ENCODE results near the gene MRPS6. TPM values are rescaled to one million over a fixed set of nuclear protein-coding genes. Genes with fewer than 3 reads are reported as not detected.

The MRPS6 gene
- total RNA-seq, 1 donor from 2014 or later: 76.7 TPM

DNA sequence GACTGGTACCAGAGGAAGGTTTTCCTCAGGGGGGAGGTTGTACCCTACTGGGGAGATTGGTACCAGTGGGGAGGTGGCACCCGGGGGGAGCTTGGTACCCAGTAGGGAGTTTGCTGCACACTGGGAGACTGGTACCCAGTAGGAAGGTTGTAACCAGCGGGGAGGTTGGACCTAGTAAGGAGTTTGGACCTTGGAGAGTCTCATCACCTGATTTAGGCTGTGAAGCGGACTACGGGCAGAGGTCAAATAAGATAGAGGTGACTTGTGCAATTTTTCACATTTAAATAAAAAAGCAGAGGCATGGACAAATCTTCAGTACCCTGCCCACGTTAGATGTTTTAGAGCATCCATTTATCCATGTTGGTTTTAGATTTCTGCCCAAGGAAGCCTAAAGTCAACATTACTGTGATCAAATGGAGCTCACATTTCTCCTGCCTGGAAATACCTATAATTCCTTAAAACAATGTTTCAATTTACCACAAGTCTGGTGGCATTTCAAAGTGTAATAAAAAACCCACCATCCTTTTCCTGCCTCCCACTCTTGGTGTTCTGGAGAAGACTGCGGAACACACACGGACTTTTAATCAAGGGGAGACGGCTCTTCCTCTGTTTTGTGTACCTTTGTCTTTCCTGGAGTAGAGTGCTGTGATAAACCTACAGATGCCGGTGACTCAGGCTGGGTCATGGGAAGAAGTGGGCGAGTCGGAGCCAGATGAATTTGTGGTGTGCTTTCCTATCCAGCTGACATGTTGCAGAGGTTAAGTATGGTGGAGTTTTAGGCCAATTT, 36.2 kb upstream of the MRPS6 start:
- Mint-ChIP-seq H3K36me3 (ENCODE audit: insufficient read depth) (no peaks in the 10 kb centered on the region), H3K9me3 (ENCODE audit: low read depth) (peaks cover 4% of the 10 kb centered on the region), H3K27ac (no peak overlapping the region), H3K4me3 (ENCODE audit: low read depth) (no peak overlapping the region), H3K27me3 (peaks cover 6% of the 10 kb centered on the region), H3K4me1 (ENCODE audit: low read depth) (peaks cover 12% of the 10 kb centered on the region)
- no peak for TF ChIP-seq CTCF (IDR thresholded peaks at IDR 0.05; ENCODE audit: unreplicated experiment)
- no peak for DNase-seq (ENCODE audit: low spot score, unreplicated experiment)

DNA sequence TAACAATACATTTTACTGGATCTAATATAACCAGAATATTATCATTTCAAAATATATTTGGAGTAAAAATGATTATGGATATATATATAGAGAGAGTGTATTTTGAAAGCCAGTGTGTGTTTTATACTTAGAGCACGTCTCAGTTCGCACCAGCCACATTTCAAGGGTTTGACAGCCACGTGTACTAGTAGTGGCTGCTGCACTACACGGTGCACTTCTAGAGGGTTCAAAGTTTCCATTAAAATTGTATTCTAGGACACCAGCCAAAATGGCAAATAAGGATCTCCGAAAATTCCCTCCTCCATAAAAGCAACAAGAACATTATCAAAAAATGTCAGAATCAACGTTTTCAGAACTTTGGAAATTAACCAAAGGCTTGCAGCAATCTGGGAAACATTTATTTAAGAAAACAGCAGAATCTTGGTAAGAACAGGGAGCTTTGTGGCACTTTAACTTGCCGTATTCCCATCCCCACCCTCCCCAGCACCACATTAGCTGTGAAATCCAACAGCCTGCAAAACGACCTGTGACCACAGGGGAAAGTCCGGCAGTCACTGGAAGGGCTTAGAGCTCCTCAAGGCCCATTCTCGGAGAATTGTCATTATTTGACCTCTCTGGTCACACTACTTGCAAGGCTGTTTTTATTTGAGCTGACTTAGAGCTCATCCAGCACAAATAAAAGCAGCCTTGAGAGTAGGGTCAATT, 33.5 kb upstream of the MRPS6 start:
- no peaks in the 10 kb centered on the region for H3K36me3 Mint-ChIP-seq (ENCODE audit: insufficient read depth)
- no peak overlapping the region for H3K4me3 Mint-ChIP-seq (ENCODE audit: low read depth)
- no peak overlapping the region for H3K27ac Mint-ChIP-seq
- peaks cover 14% of the 10 kb centered on the region for H3K27me3 Mint-ChIP-seq
- peaks cover 4% of the 10 kb centered on the region for H3K9me3 Mint-ChIP-seq (ENCODE audit: low read depth)
- DNase-seq (ENCODE audit: low spot score, unreplicated experiment): no peak
- peaks cover 5% of the 10 kb centered on the region for H3K4me1 Mint-ChIP-seq (ENCODE audit: low read depth)
- TF ChIP-seq CTCF (IDR thresholded peaks at IDR 0.05; ENCODE audit: unreplicated experiment): peak; percentile 18

- H3K27me3 Mint-ChIP-seq: peaks cover 15% of the 10 kb centered on the region
- H3K4me3 Mint-ChIP-seq (ENCODE audit: low read depth): no peak overlapping the region
- H3K4me1 Mint-ChIP-seq (ENCODE audit: low read depth): peaks cover 2% of the 10 kb centered on the region
- H3K9me3 Mint-ChIP-seq (ENCODE audit: low read depth): no peaks in the 10 kb centered on the region
- H3K27ac Mint-ChIP-seq: no peak overlapping the region
- H3K36me3 Mint-ChIP-seq (ENCODE audit: insufficient read depth): no peaks in the 10 kb centered on the region
- DNase-seq (ENCODE audit: low spot score, unreplicated experiment): no peak
- no peak for TF ChIP-seq CTCF (IDR thresholded peaks at IDR 0.05; ENCODE audit: unreplicated experiment)
Observed at GRCh38 chr21:34042735-34043134, 30.6 kb upstream of the MRPS6 start.

- Mint-ChIP-seq H3K27me3 (peaks cover 15% of the 10 kb centered on the region), H3K9me3 (ENCODE audit: low read depth) (peaks cover 3% of the 10 kb centered on the region), H3K4me1 (ENCODE audit: low read depth) (peaks cover 2% of the 10 kb centered on the region), H3K4me3 (ENCODE audit: low read depth) (no peak overlapping the region), H3K36me3 (ENCODE audit: insufficient read depth) (no peaks in the 10 kb centered on the region), H3K27ac (no peak overlapping the region)
- DNase-seq (ENCODE audit: low spot score, unreplicated experiment): no peak
- no peak for TF ChIP-seq CTCF (IDR thresholded peaks at IDR 0.05; ENCODE audit: unreplicated experiment)
Observed at GRCh38 chr21:34043333-34043732, 30.0 kb upstream of the MRPS6 start.

DNA sequence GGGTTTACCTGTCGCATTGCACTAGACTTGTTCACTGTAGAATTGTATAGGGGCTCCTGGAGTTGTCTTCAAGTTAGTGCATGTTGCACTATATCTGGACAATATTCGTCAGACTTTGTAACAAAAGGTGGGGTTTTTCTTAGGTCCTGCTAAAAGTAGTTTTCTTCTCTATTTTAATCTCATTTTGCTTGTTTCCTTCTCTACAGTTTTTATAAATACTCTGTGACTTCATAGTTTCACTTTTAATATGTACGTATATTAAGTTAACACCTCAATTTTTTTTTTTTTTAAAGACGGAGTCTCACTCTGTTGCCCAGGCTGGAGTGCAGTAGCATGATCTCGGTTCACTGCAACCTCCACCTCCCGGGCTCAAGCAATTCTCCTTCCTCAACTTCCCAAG, 26.5 kb upstream of the MRPS6 start:
- peaks cover 9% of the 10 kb centered on the region for H3K9me3 Mint-ChIP-seq (ENCODE audit: low read depth)
- no peaks in the 10 kb centered on the region for H3K4me1 Mint-ChIP-seq (ENCODE audit: low read depth)
- DNase-seq (ENCODE audit: low spot score, unreplicated experiment): no peak
- H3K36me3 Mint-ChIP-seq (ENCODE audit: insufficient read depth): no peaks in the 10 kb centered on the region
- peaks cover 10% of the 10 kb centered on the region for H3K27me3 Mint-ChIP-seq
- H3K27ac Mint-ChIP-seq: no peak overlapping the region
- no peak overlapping the region for H3K4me3 Mint-ChIP-seq (ENCODE audit: low read depth)
- no peak for TF ChIP-seq CTCF (IDR thresholded peaks at IDR 0.05; ENCODE audit: unreplicated experiment)

All from progenitor cell of endocrine pancreas (in vitro differentiated cells).